Esophagus muscularis mucosa (tissue), 4 donors: ENCODE results near the gene DUSP2. TPM values are rescaled to one million over a fixed set of nuclear protein-coding genes. Genes with fewer than 3 reads are reported as not detected.

Experiments used
- DNase-seq: peaks from one replicate; pipeline ENCODE4 v3.0.0-alpha.2; 2017; ENCODE audit errors: extremely low spot score
- H3K27ac ChIP-seq, 4 donors: fragments of 200-600 bp; sonication (generic); replicated peaks in 1 of 4; 1 replicate in 3 of 4; 2 replicates in 1 of 4; pipeline ENCODE4 v1.5.1; 2016 to 2019; ENCODE audit warnings: mild to moderate bottlenecking in 1 of 4
- H3K27me3 ChIP-seq, 4 donors: fragments of 200-600 bp; sonication (generic); one replicate each; pipeline versions ENCODE4 v1.5.1 to v1.6.0; 2016 to 2019
- H3K36me3 ChIP-seq, 4 donors: fragments of 200-600 bp; sonication (generic); one replicate each; pipeline ENCODE4 v1.5.1; 2016 to 2019
- H3K4me1 ChIP-seq, 4 donors: fragments of 200-600 bp; sonication (generic); one replicate each; pipeline ENCODE4 v1.5.1; 2016 to 2019
- H3K4me3 ChIP-seq, 4 donors: fragments of 200-600 bp; sonication (generic); 1 replicate in 2 of 4; 2 replicates in 2 of 4; pipeline ENCODE4 v1.5.1; 2016 to 2019; ENCODE audit warnings: mild to moderate bottlenecking in 4 of 4, moderate library complexity in 1 of 4
- H3K9me3 ChIP-seq, 4 donors: fragments of 200-600 bp; sonication (generic); 1 replicate in 3 of 4; 2 replicates in 1 of 4; pipeline ENCODE4 v1.5.1; 2016 to 2019
- CTCF ChIP-seq, 3 experiments: fragments of 200-600 bp in 2 of 3; fragments of 450-650 bp in 1 of 3; sonication (generic) in 2 of 3; IDR thresholded peaks; one replicate each; pipeline ENCODE4 v1.5.1; 2017 to 2019; ENCODE audit warnings: antibody characterized with exemption in 3 of 3, mild to moderate bottlenecking in 2 of 3, moderate library complexity in 1 of 3
- EP300 ChIP-seq: sonication (generic); formaldehyde crosslinking; IDR thresholded peaks from one replicate; pipeline ENCODE4 v1.6.1; 2017; ENCODE audit warnings: antibody characterized with exemption
- POLR2A ChIP-seq: fragments of 450-650 bp; IDR thresholded peaks from one replicate; pipeline ENCODE4 v1.6.1; 2017; ENCODE audit warnings: antibody characterized with exemption, moderate library complexity, mild to moderate bottlenecking, low read depth
- POLR2AphosphoS5 ChIP-seq, 2 donors: sonication (generic); formaldehyde crosslinking; IDR thresholded peaks; one replicate each; pipeline ENCODE4 v1.6.1; 2017; ENCODE audit warnings: antibody characterized with exemption in 2 of 2
- WGBS: methylation state at CpG from one replicate; pipeline ENCODE4 v1.1.5; 2018; 5-methylcytosine and 5-hydroxymethylcytosine counted together
- intact Hi-C: fragments of 100-400 bp; cut with DNase I; formaldehyde crosslinking; loops from one replicate; pipeline ENCODE4 v1.15.1; 2023
- total RNA-seq, 4 donors: library from RNA; depleted of rRNA; stranded (reverse); fragments of >200 nt; gene quantifications; one replicate each; pipeline versions ENCODE4 v1.1.0 to v1.2.1, GENCODE V29; 2016

DUSP2 gene
- total RNA-seq, 4 donors from 2014 or later = 1.1 to 5.5 (median 1.7) TPM

- WGBS = 96% methylated on average over 3 of the region's 3 CpGs
- intact Hi-C loops = loop anchor here (10.0 kb wide), 1 partner anchor 146 kb away; no protein-coding TSS in a partner anchor
These were observed 25.4 kb upstream of the DUSP2 start for GRCh38 chr2:96170626-96171025.

GRCh38 chr2:96169868-96170507, 24.7 kb upstream of the DUSP2 start:
- Histone ChIP-seq H3K9me3 (peaks cover 0 to 6% (median 0%) of the 10 kb centered on the region in 4 donors), H3K4me1 (peaks cover 0 to 7% (median 0%) of the 10 kb centered on the region in 4 donors), H3K27ac (no peak overlapping the region), H3K27me3 (no peaks in the 10 kb centered on the region), H3K4me3 (no peak overlapping the region), H3K36me3 (no peaks in the 10 kb centered on the region)
- DNase-seq = no peak
- WGBS = 88% methylated on average over 2 of the region's 2 CpGs
- TF ChIP-seq CTCF (IDR thresholded peaks at IDR 0.05) (no peak), POLR2AphosphoS5 (IDR thresholded peaks at IDR 0.05) (no peak), EP300 (no peak), POLR2A (no peak)
- intact Hi-C loops = loop anchor here (10.0 kb wide), 1 partner anchor 145 kb away; no protein-coding TSS in a partner anchor

More at GRCh38 chr2:96170626-96171025, 25.4 kb upstream of the DUSP2 start:
- Histone ChIP-seq H3K36me3 (no peaks in the 10 kb centered on the region), H3K27me3 (no peaks in the 10 kb centered on the region), H3K27ac (no peak overlapping the region), H3K4me1 (peaks cover 0 to 7% (median 0%) of the 10 kb centered on the region in 4 donors), H3K9me3 (peaks cover 0 to 6% (median 0%) of the 10 kb centered on the region in 4 donors), H3K4me3 (no peak overlapping the region)
- TF ChIP-seq POLR2A (no peak), CTCF (IDR thresholded peaks at IDR 0.05) (no peak), EP300 (no peak)
- no peak for DNase-seq

- peaks cover 0 to 12% (median 0%) of the 10 kb centered on the region in 4 donors for H3K27me3 ChIP-seq
- no peaks in the 10 kb centered on the region for H3K36me3 ChIP-seq
- peaks cover 0 to 6% (median 0%) of the 10 kb centered on the region in 4 donors for H3K9me3 ChIP-seq
- WGBS = 80% methylated on average over 6 of the region's 6 CpGs
- no peak overlapping the region for H3K4me3 ChIP-seq
- intact Hi-C loops = no loop called here
- TF ChIP-seq POLR2AphosphoS5 (IDR thresholded peaks at IDR 0.05) = no peak
- TF ChIP-seq POLR2A = no peak
- TF ChIP-seq EP300 = no peak
- TF ChIP-seq CTCF (IDR thresholded peaks at IDR 0.05) = no peak
- no peak overlapping the region for H3K27ac ChIP-seq
- DNase-seq = no peak
- no peaks in the 10 kb centered on the region for H3K4me1 ChIP-seq
These were observed 22.3 kb upstream of the DUSP2 start for GRCh38 chr2:96167407-96168013.

GRCh38 chr2:96164459-96165184, 19.4 kb upstream of the DUSP2 start:
- peaks cover 0 to 12% (median 0%) of the 10 kb centered on the region in 4 donors for H3K27me3 ChIP-seq
- H3K9me3 ChIP-seq = peaks cover 0 to 11% (median 2%) of the 10 kb centered on the region in 4 donors
- no peak for DNase-seq
- WGBS = 80% methylated on average over 14 of the region's 18 CpGs
- no peak overlapping the region for H3K27ac ChIP-seq
- intact Hi-C loops = no loop called here
- H3K36me3 ChIP-seq = no peaks in the 10 kb centered on the region
- H3K4me3 ChIP-seq = no peak overlapping the region
- TF ChIP-seq POLR2A = no peak
- no peak for TF ChIP-seq POLR2AphosphoS5 (IDR thresholded peaks at IDR 0.05)
- TF ChIP-seq EP300 = no peak
- TF ChIP-seq CTCF (IDR thresholded peaks at IDR 0.05) = no peak
- H3K4me1 ChIP-seq = no peaks in the 10 kb centered on the region
